ENCODE results near the gene PPP1R16B. TPM values are rescaled to one million over a fixed set of nuclear protein-coding genes. Genes with fewer than 3 reads are reported as not detected.

Gene PPP1R16B
- total RNA-seq, 2 experiments from 2014 or later, result 63.6 to 67.4 TPM

DNA sequence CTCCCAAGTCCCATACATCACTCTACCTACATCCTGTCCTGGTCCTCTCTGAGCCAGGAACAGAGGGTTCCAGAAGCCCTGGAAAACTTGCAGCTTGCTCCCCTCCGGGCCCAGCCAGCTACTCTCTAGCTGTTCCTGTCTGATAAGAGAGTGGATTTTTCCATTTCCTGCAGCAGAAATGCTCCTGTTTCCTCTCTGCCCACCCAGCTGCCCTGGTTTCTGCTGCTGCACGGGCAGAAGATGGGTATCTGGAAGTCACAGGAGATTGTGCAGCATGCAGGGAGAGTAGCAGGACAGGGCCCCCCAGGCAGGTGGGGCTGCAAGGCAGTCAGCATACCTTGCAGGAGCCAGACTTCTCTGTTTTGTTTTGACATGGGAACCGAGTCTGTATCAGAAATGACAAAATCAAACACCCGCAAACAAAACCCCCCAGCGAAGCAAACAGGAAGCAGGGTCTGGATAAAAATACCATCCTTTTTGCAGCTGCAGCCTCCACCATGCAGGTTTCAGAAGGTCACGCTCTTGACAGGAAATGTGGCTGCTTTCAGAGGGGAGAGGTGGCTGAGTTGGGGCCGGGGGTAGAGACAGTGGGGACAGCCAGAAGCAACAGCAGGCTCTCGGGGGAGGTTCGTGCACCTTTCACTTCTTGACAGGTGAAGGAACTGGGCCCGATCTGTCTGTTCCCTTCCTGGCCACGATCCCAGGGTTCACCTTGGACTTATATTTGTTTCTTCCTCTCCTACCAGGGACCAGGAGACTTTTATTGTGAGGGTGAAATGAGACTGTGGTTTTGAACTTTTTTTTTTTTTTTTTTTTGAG is 69.9 kb downstream of the PPP1R16B start:
- Mint-ChIP-seq H3K4me1 (peaks cover 92% of the 10 kb centered on the region), H3K36me3 (ENCODE audit: low read depth) (peaks cover 21% of the 10 kb centered on the region), H3K27ac (peak overlapping the region; percentile 90), H3K4me3 (peak overlapping the region; percentile 61), H3K9me3 (no peaks in the 10 kb centered on the region), H3K27me3 (no peaks in the 10 kb centered on the region)
- ChIA-PET POLR2A (interaction anchor here (0.7 to 1.4 kb wide), 3 partner anchors 15 to 70 kb away, joined by 3 to 5 read pairs (median 3); partner anchors contain the start of gene PPP1R16B), CTCF (interaction anchor here (0.7 to 1.4 kb wide), 6 partner anchors 8 to 51 kb away, joined by 3 to 5 read pairs (median 4); partner anchors contain the start of gene FAM83D)
- DNase-seq, result peak; percentile 69

- Mint-ChIP-seq H3K4me3 (no peak overlapping the region), H3K4me1 (peaks cover 93% of the 10 kb centered on the region), H3K36me3 (ENCODE audit: low read depth) (peaks cover 25% of the 10 kb centered on the region), H3K27ac (peak overlapping the region; percentile 50), H3K9me3 (no peaks in the 10 kb centered on the region), H3K27me3 (no peaks in the 10 kb centered on the region)
- POLR2A ChIA-PET, result no interaction called here
- CTCF ChIA-PET, result interaction anchor here (1.4 to 7.0 kb wide), 2 partner anchors 11 to 16 kb away, joined by 4 to 36 read pairs; no protein-coding TSS in a partner anchor
- DNase-seq, result no peak
Observed at GRCh38 chr20:38877483-38877882, 72.0 kb downstream of the PPP1R16B start.

DNA sequence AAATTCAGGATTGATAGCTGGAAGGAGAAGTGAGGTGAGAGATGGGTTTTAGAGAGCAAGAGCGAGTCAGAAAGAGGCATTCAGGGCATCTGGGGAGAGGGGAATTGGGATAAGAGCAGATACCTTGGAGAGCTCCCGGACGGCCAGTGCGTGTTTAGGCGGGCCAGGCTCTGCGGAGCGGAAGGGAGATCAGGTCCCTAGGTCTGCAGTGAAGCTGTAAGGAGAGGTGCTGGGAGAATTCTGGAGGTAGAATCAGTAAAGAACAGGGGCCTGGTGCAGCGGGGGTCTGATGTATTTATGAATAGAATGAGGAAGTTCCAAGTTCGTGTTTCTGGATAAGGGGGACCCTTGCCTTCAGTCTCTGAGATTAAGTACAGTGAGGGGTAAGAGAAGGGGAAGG is 73.4 kb downstream of the PPP1R16B start:
- H3K9me3 Mint-ChIP-seq, result no peaks in the 10 kb centered on the region
- DNase-seq, result no peak
- no peak overlapping the region for H3K27ac Mint-ChIP-seq
- no peak overlapping the region for H3K4me3 Mint-ChIP-seq
- H3K27me3 Mint-ChIP-seq, result no peaks in the 10 kb centered on the region
- ChIA-PET POLR2A (no interaction called here), CTCF (interaction anchor here (0.6 to 7.0 kb wide), 4 partner anchors 15 to 101 kb away, joined by 3 to 36 read pairs (median 4); no protein-coding TSS in a partner anchor)
- peaks cover 92% of the 10 kb centered on the region for H3K4me1 Mint-ChIP-seq
- H3K36me3 Mint-ChIP-seq (ENCODE audit: low read depth), result peaks cover 22% of the 10 kb centered on the region

DNA sequence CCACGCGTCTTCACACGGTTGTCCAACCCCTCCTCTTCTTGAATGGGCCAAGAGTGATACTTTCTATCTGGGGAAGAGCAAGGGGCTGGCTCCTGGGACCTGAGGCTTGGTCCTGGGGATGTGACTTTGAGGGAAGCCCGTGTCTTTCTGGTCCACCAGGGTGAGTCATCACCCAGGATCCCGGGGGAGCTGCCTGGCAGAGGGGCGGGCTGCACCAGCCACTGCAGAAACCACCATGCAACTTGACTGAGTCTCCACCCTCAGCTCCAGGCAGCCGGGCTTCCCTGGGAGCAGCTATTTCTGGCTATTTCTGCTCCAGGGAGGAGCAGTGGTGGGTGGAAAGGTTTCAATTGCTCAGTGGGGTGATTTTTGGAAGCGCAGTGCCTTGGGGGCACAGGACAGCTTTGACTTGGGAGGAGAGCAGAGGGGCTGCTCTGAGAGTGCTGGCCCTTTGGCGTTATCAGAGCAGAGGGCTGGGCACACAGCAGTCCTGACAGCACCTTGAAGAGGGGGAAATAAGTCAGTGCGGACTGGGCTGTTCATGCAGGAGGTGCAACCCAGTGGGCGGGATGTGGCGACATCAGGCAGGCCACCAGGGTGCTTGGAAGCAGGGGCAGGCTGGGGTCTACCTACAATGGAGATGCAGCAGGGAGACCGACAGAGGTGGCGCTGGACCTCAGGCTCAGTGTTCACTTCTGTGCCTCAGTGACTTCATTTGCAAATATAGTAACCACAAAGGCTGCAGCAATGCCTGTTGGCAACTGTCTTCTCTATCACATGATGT is 75.6 kb downstream of the PPP1R16B start:
- H3K4me3 Mint-ChIP-seq, result no peak overlapping the region
- DNase-seq, result no peak
- H3K4me1 Mint-ChIP-seq, result peaks cover 77% of the 10 kb centered on the region
- H3K36me3 Mint-ChIP-seq (ENCODE audit: low read depth), result peaks cover 29% of the 10 kb centered on the region
- no peaks in the 10 kb centered on the region for H3K27me3 Mint-ChIP-seq
- no peak overlapping the region for H3K27ac Mint-ChIP-seq
- CTCF ChIA-PET, result interaction anchor here (1.5 to 7.0 kb wide), 4 partner anchors 9 to 65 kb away, joined by 4 to 36 read pairs (median 6); no protein-coding TSS in a partner anchor
- no peaks in the 10 kb centered on the region for H3K9me3 Mint-ChIP-seq
- POLR2A ChIA-PET, result no interaction called here

DNA sequence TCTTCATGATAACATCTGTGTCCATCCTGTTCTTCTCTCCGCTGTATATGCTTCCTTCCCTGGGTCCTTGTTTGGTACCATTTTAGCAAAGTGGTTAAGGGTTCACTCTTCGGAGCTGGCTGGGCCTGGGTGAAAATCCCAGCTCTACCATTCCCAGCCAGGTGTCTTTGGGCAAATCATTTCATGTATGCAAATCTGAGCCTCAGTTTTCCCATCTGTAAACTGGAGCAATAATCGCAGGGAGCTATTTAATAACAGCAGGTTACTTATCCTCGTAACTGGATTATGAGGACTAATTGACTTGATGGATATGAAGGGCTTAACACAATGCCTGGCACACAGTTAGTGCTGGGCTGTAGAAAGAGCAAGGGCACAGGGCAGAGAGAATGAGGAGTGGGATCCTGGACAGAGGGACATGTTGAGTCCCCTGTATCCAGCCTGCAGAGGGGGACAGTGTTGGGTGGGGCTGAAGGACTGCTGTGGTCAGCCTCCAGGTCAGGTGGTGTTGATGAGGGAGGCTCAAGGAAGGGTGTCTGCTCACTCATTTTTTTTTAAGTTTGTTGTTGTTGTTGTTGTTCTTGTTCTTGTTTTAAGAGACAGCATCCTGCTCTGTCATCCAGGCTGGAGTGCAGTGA is 76.4 kb downstream of the PPP1R16B start:
- H3K27ac Mint-ChIP-seq, result peak overlapping the region; percentile 75
- ChIA-PET CTCF (interaction anchor here (2.3 to 7.0 kb wide), 3 partner anchors 8 to 46 kb away, joined by 4 to 36 read pairs (median 6); no protein-coding TSS in a partner anchor), POLR2A (interaction anchor here (0.6 kb wide), 1 partner anchor 39 kb away, joined by 4 read pairs; no protein-coding TSS in a partner anchor)
- H3K27me3 Mint-ChIP-seq, result no peaks in the 10 kb centered on the region
- H3K9me3 Mint-ChIP-seq, result no peaks in the 10 kb centered on the region
- DNase-seq, result no peak
- peaks cover 31% of the 10 kb centered on the region for H3K36me3 Mint-ChIP-seq (ENCODE audit: low read depth)
- no peak overlapping the region for H3K4me3 Mint-ChIP-seq
- H3K4me1 Mint-ChIP-seq, result peaks cover 70% of the 10 kb centered on the region

DNA sequence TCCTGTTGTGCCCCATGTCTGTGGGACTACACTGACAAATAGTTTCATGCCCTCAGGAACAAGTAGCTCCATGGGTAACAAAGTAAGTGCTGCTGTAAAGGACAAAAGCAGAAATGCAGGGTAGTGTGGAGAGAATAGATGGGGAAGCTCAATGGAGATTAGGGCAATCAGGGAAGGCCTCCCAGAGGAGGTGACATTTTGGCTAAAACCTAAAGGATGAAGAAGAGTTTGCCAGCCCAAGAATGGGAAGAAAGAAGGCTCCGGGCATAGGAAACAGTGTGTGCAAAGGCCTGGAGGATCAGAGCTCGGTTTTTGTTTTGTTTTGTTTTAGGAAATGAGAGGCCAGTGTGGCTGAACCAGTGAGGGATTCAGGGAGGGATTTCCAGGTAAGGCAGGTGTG is 77.1 kb downstream of the PPP1R16B start:
- no peak for DNase-seq
- no peaks in the 10 kb centered on the region for H3K9me3 Mint-ChIP-seq
- no peak overlapping the region for H3K4me3 Mint-ChIP-seq
- H3K36me3 Mint-ChIP-seq (ENCODE audit: low read depth), result peaks cover 30% of the 10 kb centered on the region
- CTCF ChIA-PET, result interaction anchor here (1.6 to 7.0 kb wide), 3 partner anchors 11 to 46 kb away, joined by 4 to 36 read pairs (median 4); partner anchors contain the start of gene FAM83D
- H3K27ac Mint-ChIP-seq, result peak overlapping the region; percentile 75
- peaks cover 68% of the 10 kb centered on the region for H3K4me1 Mint-ChIP-seq
- no peaks in the 10 kb centered on the region for H3K27me3 Mint-ChIP-seq
- POLR2A ChIA-PET, result interaction anchor here (0.6 kb wide), 1 partner anchor 38 kb away, joined by 4 read pairs; no protein-coding TSS in a partner anchor

GRCh38 chr20:38883081-38883980 is 77.8 kb downstream of the PPP1R16B start:
- no peak overlapping the region for H3K4me3 Mint-ChIP-seq

GRCh38 chr20:38883981-38884733 is 78.7 kb downstream of the PPP1R16B start:
- Mint-ChIP-seq H3K36me3 (ENCODE audit: low read depth) (peaks cover 25% of the 10 kb centered on the region), H3K4me1 (peaks cover 57% of the 10 kb centered on the region), H3K4me3 (no peak overlapping the region), H3K9me3 (no peaks in the 10 kb centered on the region), H3K27ac (no peak overlapping the region), H3K27me3 (no peaks in the 10 kb centered on the region)
- no peak for DNase-seq
- POLR2A ChIA-PET, result no interaction called here
- CTCF ChIA-PET, result interaction anchor here (0.6 to 7.0 kb wide), 3 partner anchors 9 to 42 kb away, joined by 4 to 36 read pairs (median 4); partner anchors contain the start of gene FAM83D

More at GRCh38 chr20:38883081-38883980, 77.8 kb downstream of the PPP1R16B start:
- no peak for DNase-seq
- POLR2A ChIA-PET, result no interaction called here
- peaks cover 28% of the 10 kb centered on the region for H3K36me3 Mint-ChIP-seq (ENCODE audit: low read depth)
- H3K27me3 Mint-ChIP-seq, result no peaks in the 10 kb centered on the region
- H3K9me3 Mint-ChIP-seq, result no peaks in the 10 kb centered on the region
- peaks cover 63% of the 10 kb centered on the region for H3K4me1 Mint-ChIP-seq
- CTCF ChIA-PET, result interaction anchor here (0.8 to 7.0 kb wide), 3 partner anchors 10 to 43 kb away, joined by 3 to 36 read pairs (median 4); partner anchors contain the start of gene FAM83D
- H3K27ac Mint-ChIP-seq, result peak overlapping the region; percentile 75

- H3K4me1 Mint-ChIP-seq, result peaks cover 53% of the 10 kb centered on the region
- DNase-seq, result no peak
- no peak overlapping the region for H3K4me3 Mint-ChIP-seq
- peaks cover 26% of the 10 kb centered on the region for H3K36me3 Mint-ChIP-seq (ENCODE audit: low read depth)
- H3K27ac Mint-ChIP-seq, result no peak overlapping the region
- H3K27me3 Mint-ChIP-seq, result no peaks in the 10 kb centered on the region
- ChIA-PET CTCF (interaction anchor here (0.9 kb wide), 1 partner anchor 12 kb away, joined by 4 read pairs; no protein-coding TSS in a partner anchor), POLR2A (no interaction called here)
- no peaks in the 10 kb centered on the region for H3K9me3 Mint-ChIP-seq
Observed at GRCh38 chr20:38885357-38885756, 79.9 kb downstream of the PPP1R16B start.

- ChIA-PET CTCF (interaction anchor here (0.6 to 1.1 kb wide), 4 partner anchors 12 to 42 kb away, joined by 3 to 4 read pairs (median 3); partner anchors contain the start of gene FAM83D), POLR2A (no interaction called here)
- H3K4me1 Mint-ChIP-seq, result peaks cover 44% of the 10 kb centered on the region
- DNase-seq, result no peak
- H3K27me3 Mint-ChIP-seq, result no peaks in the 10 kb centered on the region
- H3K27ac Mint-ChIP-seq, result no peak overlapping the region
- no peak overlapping the region for H3K4me3 Mint-ChIP-seq
- no peaks in the 10 kb centered on the region for H3K9me3 Mint-ChIP-seq
- peaks cover 21% of the 10 kb centered on the region for H3K36me3 Mint-ChIP-seq (ENCODE audit: low read depth)
Observed at GRCh38 chr20:38888059-38888831, 82.7 kb downstream of the PPP1R16B start.

Measured in activated CD4-positive, alpha-beta T cell treated with anti-CD3 and anti-CD28 coated beads, Interleukin-2, amount 10 ng/mL, durations not matched to agents 7 days and 5 days (primary cell).